NCI-H1105 treated with DMSO at 0.1 percent for 48 hours (cell line): ENCODE data around the gene NEDD8.
"Not testable (repeated sequence)": the region's sequence is repeated elsewhere in the genome, so short reads cannot be mapped to it uniquely, and the experiment has no call there.

ENCODE experiments used
- DNase-seq: peaks from one replicate; lab custom pipeline; 2025; lab: John Stamatoyannopoulos, UW

Gene NEDD8

GRCh38 chr14:24247422-24247821 lies 15.3 kb upstream of the NEDD8 start:
- no peak for DNase-seq

- no peak for DNase-seq
Measured at GRCh38 chr14:24246765-24247212, 14.6 kb upstream of the NEDD8 start.

GRCh38 chr14:24245350-24245749 lies 13.2 kb upstream of the NEDD8 start:
- not testable (repeated sequence) for DNase-seq

GRCh38 chr14:24243336-24243836 lies 11.2 kb upstream of the NEDD8 start:
- no peak for DNase-seq

GRCh38 chr14:24241829-24242443 lies 9.8 kb upstream of the NEDD8 start:
- DNase-seq = peak; percentile 97

- no peak for DNase-seq
Measured at GRCh38 chr14:24240110-24240918, 8.1 kb upstream of the NEDD8 start.

GRCh38 chr14:24238527-24239037 lies 6.4 kb upstream of the NEDD8 start:
- DNase-seq = no peak

- DNase-seq = no peak
Measured at GRCh38 chr14:24238123-24238522, 6.0 kb upstream of the NEDD8 start.

GRCh38 chr14:24237463-24237955 lies 5.3 kb upstream of the NEDD8 start:
- no peak for DNase-seq

- DNase-seq = no peak
Measured at GRCh38 chr14:24236689-24237462, 4.7 kb upstream of the NEDD8 start.

GRCh38 chr14:24235804-24236688 lies 3.9 kb upstream of the NEDD8 start:
- DNase-seq = no peak

GRCh38 chr14:24234095-24235005 lies 2.2 kb upstream of the NEDD8 start:
- no peak for DNase-seq

- DNase-seq = no peak
Measured at GRCh38 chr14:24233538-24233866, 1.3 kb upstream of the NEDD8 start.

- peak; percentile 79 for DNase-seq
Measured at GRCh38 chr14:24232645-24233537, 724 bp upstream of the NEDD8 start, which contains the start of gene GMPR2. TSS of gene GMPR2 (plus strand) at chr14:24232929. CDS start at chr14:24233254, 325 bp downstream.

GRCh38 chr14:24231263-24232120 lies 675 bp downstream of the NEDD8 start:
- DNase-seq = no peak

- DNase-seq = no peak
Measured at GRCh38 chr14:24228902-24229301, 3.3 kb downstream of the NEDD8 start.

- no peak for DNase-seq
Measured at GRCh38 chr14:24226473-24226872, 5.7 kb downstream of the NEDD8 start.

GRCh38 chr14:24224618-24225071 lies 7.5 kb downstream of the NEDD8 start:
- DNase-seq = no peak
